ENCODE measurements around the gene PPP1R3G.

The PPP1R3G gene

GRCh38 chr6:5079692-5080091 is 5.4 kb upstream of the PPP1R3G start:
- TF ChIP-seq PPARA (CRISPR knock-in tag; IDR thresholded peaks at IDR 0.05; ENCODE audit: borderline replicate concordance) (no peak), ZFP3 (CRISPR knock-in tag; IDR thresholded peaks at IDR 0.05) (no peak), ZFP30 (CRISPR knock-in tag; IDR thresholded peaks at IDR 0.05) (no peak), ISL1 (CRISPR knock-in tag; IDR thresholded peaks at IDR 0.05) (no peak), ESRRG (CRISPR knock-in tag; IDR thresholded peaks at IDR 0.05) (no peak), ZNF8 (CRISPR knock-in tag; IDR thresholded peaks at IDR 0.05) (no peak), GLIS3 (CRISPR knock-in tag; IDR thresholded peaks at IDR 0.05) (no peak), CSRNP3 (CRISPR knock-in tag; IDR thresholded peaks at IDR 0.05) (no peak), SNAI2 (CRISPR knock-in tag; IDR thresholded peaks at IDR 0.05) (no peak), TOX (CRISPR knock-in tag; IDR thresholded peaks at IDR 0.05; ENCODE audit: borderline replicate concordance) (no peak), CREB5 (CRISPR knock-in tag; IDR thresholded peaks at IDR 0.05; ENCODE audit: low read depth) (no peak), BACH2 (CRISPR knock-in tag; IDR thresholded peaks at IDR 0.05; ENCODE audit: borderline replicate concordance) (no peak), ZNF70 (CRISPR knock-in tag; IDR thresholded peaks at IDR 0.05) (no peak), ZNF565 (CRISPR knock-in tag; conservative IDR thresholded peaks at IDR 0.05; ENCODE audit: low read depth) (no peak)
- no peak for ATAC-seq

GRCh38 chr6:5080574-5080973 is 4.6 kb upstream of the PPP1R3G start:
- ATAC-seq, result no peak
- no peak for TF ChIP-seq ESRRG (CRISPR knock-in tag; IDR thresholded peaks at IDR 0.05)
- TF ChIP-seq CSDC2 (CRISPR knock-in tag; IDR thresholded peaks at IDR 0.05), result no peak
- no peak for TF ChIP-seq ZFP3 (CRISPR knock-in tag; IDR thresholded peaks at IDR 0.05)
- no peak for TF ChIP-seq POU6F1 (CRISPR knock-in tag; IDR thresholded peaks at IDR 0.05; ENCODE audit: borderline replicate concordance, low read depth)
- no peak for TF ChIP-seq TCF4 (CRISPR knock-in tag; IDR thresholded peaks at IDR 0.05; ENCODE audit: borderline replicate concordance)
- TF ChIP-seq CREB5 (CRISPR knock-in tag; IDR thresholded peaks at IDR 0.05; ENCODE audit: low read depth), result no peak
- TF ChIP-seq PATZ1 (CRISPR knock-in tag; IDR thresholded peaks at IDR 0.05; ENCODE audit: borderline replicate concordance), result no peak
- TF ChIP-seq RARB (CRISPR knock-in tag; IDR thresholded peaks at IDR 0.05), result no peak
- TF ChIP-seq ISL1 (CRISPR knock-in tag; IDR thresholded peaks at IDR 0.05), result no peak
- TF ChIP-seq CSRNP3 (CRISPR knock-in tag; IDR thresholded peaks at IDR 0.05), result no peak

GRCh38 chr6:5081182-5081581 is 4.0 kb upstream of the PPP1R3G start:
- ATAC-seq, result no peak

More at GRCh38 chr6:5081182-5081581, 4.0 kb upstream of the PPP1R3G start:
- TF ChIP-seq TSHZ2 (CRISPR knock-in tag; IDR thresholded peaks at IDR 0.05) (no peak), ISL1 (CRISPR knock-in tag; IDR thresholded peaks at IDR 0.05) (no peak), POU6F1 (CRISPR knock-in tag; IDR thresholded peaks at IDR 0.05; ENCODE audit: borderline replicate concordance, low read depth) (no peak)

Data from SK-N-SH treated with all-trans-retinoic acid at 6 μM for 48 hours (cell line).